DOHH2 (cell line): ENCODE results near the gene KRTAP9-7.
"Not testable (repeated sequence)": the region's sequence is repeated elsewhere in the genome, so short reads cannot be mapped to it uniquely, and the experiment has no call there.

Source experiments
- H3F3A ChIP-seq: fragments of 200-600 bp; sonication (generic), shearing (Covaris generic); 2 replicates; pipeline ENCODE4 v1.6.0; 2016; ENCODE audit warnings: antibody characterized with exemption, mild to moderate bottlenecking; ENCODE audit not compliant: control insufficient read depth, insufficient read depth
- H3K27ac ChIP-seq: fragments of 200-600 bp; sonication (generic); 2 replicates; pipeline ENCODE4 v1.5.1; 2014; ENCODE audit warnings: low read depth, mild to moderate bottlenecking, low read length, moderate library complexity
- H3K27me3 ChIP-seq: fragments of 200-600 bp; sonication (generic); 2 replicates; pipeline ENCODE4 v1.6.1; 2014; ENCODE audit warnings: mild to moderate bottlenecking, low read length, mixed read lengths; ENCODE audit not compliant: control insufficient read depth
- H3K36me3 ChIP-seq: fragments of 200-600 bp; sonication (generic); 2 replicates; pipeline ENCODE4 v1.6.1; 2014; ENCODE audit warnings: mild to moderate bottlenecking, low read length, moderate library complexity, mixed read lengths; ENCODE audit not compliant: control insufficient read depth
- H3K4me1 ChIP-seq: fragments of 200-600 bp; sonication (generic); 2 replicates; pipeline ENCODE4 v1.6.1; 2014; ENCODE audit warnings: mild to moderate bottlenecking, low read length, mixed read lengths; ENCODE audit not compliant: control insufficient read depth
- H3K4me2 ChIP-seq: fragments of 200-600 bp; sonication (generic); 2 replicates; pipeline ENCODE4 v1.6.0; 2014; ENCODE audit warnings: mild to moderate bottlenecking, low read length, moderate library complexity
- H3K4me3 ChIP-seq: fragments of 200-600 bp; sonication (generic); 2 replicates; pipeline ENCODE4 v1.5.1; 2014; ENCODE audit warnings: mild to moderate bottlenecking, low read length, mixed read lengths
- H3K79me2 ChIP-seq: fragments of 200-600 bp; sonication (generic); 2 replicates; pipeline ENCODE4 v1.6.1; 2014; ENCODE audit warnings: mild to moderate bottlenecking, low read length, mixed read lengths; ENCODE audit not compliant: control insufficient read depth
- H3K9me2 ChIP-seq: fragments of 200-600 bp; sonication (generic); replicated peaks from 2 replicates; pipeline ENCODE4 v1.6.1; 2014; ENCODE audit warnings: mild to moderate bottlenecking, low read length, mixed read lengths; ENCODE audit not compliant: control insufficient read depth
- H3K9me3 ChIP-seq: fragments of 200-600 bp; sonication (generic); 2 replicates; pipeline ENCODE4 v1.6.1; 2014; ENCODE audit warnings: antibody characterized with exemption, low read length, mixed read lengths; ENCODE audit not compliant: control insufficient read depth, insufficient read depth
- H4K20me1 ChIP-seq: fragments of 200-600 bp; sonication (generic); 2 replicates; pipeline ENCODE4 v1.6.0; 2014; ENCODE audit warnings: low read depth, mild to moderate bottlenecking, antibody characterized with exemption, low read length, moderate library complexity; ENCODE audit not compliant: control insufficient read depth, insufficient read depth
- EZH2phosphoT487 ChIP-seq: fragments of 200-600 bp; sonication (generic); IDR thresholded peaks from 2 replicates; pipeline ENCODE4 v1.6.1; 2017; ENCODE audit warnings: borderline replicate concordance, mild to moderate bottlenecking, antibody characterized with exemption, low read length, moderate library complexity, mixed read lengths
- TF ChIP-seq, protein P1 (sequence below): fragments of 200-600 bp; sonication (generic); IDR thresholded peaks from one replicate; pipeline ENCODE4 v1.5.1; 2014; ENCODE audit warnings: antibody characterized with exemption, mild to moderate bottlenecking, low read depth, low read length; ENCODE audit not compliant: poor library complexity, severe bottlenecking

Gene KRTAP9-7

DNA sequence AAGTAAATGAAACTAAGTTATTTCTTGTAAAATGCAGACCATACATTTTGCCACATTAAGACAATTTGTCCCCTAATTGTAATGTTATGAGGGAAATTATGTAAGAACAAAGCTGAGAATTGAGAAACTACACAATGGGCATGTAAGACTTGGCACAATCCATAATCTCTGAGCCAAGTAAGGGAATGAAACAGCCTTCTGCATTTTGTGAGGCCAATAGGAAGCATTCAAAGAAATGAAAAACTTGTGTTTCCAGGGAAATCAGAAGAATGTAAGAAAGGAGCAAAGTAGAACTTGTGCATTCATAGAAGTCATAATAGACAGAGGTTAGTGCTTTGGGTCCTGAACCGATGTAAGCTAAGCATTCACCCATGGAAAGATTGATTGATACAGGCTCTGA, 24.2 kb upstream of the KRTAP9-7 start:
- Histone ChIP-seq H3K4me1 (no peaks in the 10 kb centered on the region), H3K27ac (no peak overlapping the region), H3K9me2 (no peaks in the 10 kb centered on the region), H3K36me3 (no peaks in the 10 kb centered on the region), H3K9me3 (no peaks in the 10 kb centered on the region), H3K27me3 (peaks cover 10% of the 10 kb centered on the region), H3K4me2 (no peak overlapping the region), H3K4me3 (no peak overlapping the region), H4K20me1 (no peaks in the 10 kb centered on the region), H3K79me2 (no peaks in the 10 kb centered on the region), H3F3A (no peaks in the 10 kb centered on the region)
- no peak for TF ChIP-seq EZH2phosphoT487
- TF ChIP-seq, protein P1, sequence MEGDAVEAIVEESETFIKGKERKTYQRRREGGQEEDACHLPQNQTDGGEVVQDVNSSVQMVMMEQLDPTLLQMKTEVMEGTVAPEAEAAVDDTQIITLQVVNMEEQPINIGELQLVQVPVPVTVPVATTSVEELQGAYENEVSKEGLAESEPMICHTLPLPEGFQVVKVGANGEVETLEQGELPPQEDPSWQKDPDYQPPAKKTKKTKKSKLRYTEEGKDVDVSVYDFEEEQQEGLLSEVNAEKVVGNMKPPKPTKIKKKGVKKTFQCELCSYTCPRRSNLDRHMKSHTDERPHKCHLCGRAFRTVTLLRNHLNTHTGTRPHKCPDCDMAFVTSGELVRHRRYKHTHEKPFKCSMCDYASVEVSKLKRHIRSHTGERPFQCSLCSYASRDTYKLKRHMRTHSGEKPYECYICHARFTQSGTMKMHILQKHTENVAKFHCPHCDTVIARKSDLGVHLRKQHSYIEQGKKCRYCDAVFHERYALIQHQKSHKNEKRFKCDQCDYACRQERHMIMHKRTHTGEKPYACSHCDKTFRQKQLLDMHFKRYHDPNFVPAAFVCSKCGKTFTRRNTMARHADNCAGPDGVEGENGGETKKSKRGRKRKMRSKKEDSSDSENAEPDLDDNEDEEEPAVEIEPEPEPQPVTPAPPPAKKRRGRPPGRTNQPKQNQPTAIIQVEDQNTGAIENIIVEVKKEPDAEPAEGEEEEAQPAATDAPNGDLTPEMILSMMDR = no peak

DNA sequence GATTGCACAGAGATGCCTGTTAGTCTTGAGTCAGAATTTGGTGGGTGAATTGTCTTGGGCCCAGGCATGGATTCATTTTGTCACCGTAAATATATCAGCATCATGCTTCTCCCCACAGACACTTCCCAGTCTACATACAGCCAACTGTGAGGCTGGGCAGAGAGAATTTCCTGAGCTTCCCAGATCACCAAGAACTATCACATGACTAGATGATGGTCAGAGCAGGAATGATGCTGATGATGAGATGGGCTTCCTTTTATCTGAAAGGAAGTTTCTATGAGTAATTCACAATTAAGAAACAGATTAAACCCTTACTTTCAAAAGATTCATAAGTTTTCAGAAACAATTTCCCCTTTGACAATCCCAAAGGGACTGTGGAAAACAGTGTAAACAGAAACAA, 20.6 kb upstream of the KRTAP9-7 start:
- H3K79me2 ChIP-seq = no peaks in the 10 kb centered on the region
- H3K4me3 ChIP-seq = no peak overlapping the region
- H3K9me3 ChIP-seq = no peaks in the 10 kb centered on the region
- H3K27me3 ChIP-seq = peaks cover 29% of the 10 kb centered on the region
- H3K4me2 ChIP-seq = no peak overlapping the region
- H3K27ac ChIP-seq = no peak overlapping the region
- no peak for TF ChIP-seq EZH2phosphoT487
- TF ChIP-seq, protein P1 = no peak
- no peaks in the 10 kb centered on the region for H3K9me2 ChIP-seq
- no peaks in the 10 kb centered on the region for H4K20me1 ChIP-seq
- no peaks in the 10 kb centered on the region for H3K36me3 ChIP-seq
- no peaks in the 10 kb centered on the region for H3F3A ChIP-seq
- no peaks in the 10 kb centered on the region for H3K4me1 ChIP-seq

DNA sequence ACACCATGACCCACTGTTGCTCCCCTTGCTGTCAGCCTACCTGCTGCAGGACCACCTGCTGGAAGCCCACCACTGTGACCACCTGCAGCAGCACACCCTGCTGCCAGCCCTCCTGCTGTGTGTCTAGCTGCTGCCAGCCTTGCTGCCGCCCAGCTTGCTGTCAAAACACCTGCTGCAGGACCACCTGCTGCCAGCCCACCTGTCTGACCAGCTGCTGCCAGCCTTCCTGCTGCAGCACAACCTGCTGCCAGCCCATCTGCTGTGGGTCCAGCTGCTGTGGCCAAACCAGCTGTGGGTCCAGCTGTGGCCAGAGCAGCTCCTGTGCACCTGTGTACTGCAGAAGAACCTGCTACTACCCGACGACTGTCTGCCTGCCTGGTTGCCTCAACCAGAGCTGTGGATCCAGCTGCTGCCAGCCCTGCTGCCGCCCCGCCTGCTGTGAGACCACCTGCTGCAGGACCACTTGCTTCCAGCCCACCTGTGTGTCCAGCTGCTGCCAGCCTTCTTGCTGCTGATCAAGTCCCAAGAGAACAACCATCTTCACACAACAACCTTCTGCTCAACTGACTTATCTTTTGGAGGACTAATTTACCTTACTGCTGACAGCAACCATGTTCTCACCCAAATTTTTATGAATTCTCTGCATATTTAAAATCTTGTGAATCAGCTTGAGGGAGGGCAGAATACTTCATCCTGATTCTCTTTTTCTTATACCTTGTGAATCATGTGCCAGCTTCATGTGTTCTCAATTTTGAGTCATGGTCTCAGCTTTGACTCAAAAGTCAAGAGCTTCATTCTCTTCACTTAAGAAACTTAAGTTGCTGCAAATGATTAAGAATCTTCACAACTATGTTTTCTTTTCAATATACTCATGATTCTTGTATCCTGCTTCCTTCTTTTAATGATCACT, 19.9 kb upstream of the KRTAP9-7 start, which contains the start of gene KRTAP9-9:
KRTAP9-9 (plus strand) TSS at position 4 of the 910 bp plus-strand sequence.
- H3K4me3 ChIP-seq, H3K4me1 ChIP-seq, H3K27ac ChIP-seq, H3K36me3 ChIP-seq, H3K9me2 ChIP-seq, H4K20me1 ChIP-seq, H3F3A ChIP-seq, H3K79me2 ChIP-seq, H3K9me3 ChIP-seq, H3K4me2 ChIP-seq: not testable (repeated sequence)
- H3K27me3 ChIP-seq = peaks cover 33% of the 10 kb centered on the region

DNA sequence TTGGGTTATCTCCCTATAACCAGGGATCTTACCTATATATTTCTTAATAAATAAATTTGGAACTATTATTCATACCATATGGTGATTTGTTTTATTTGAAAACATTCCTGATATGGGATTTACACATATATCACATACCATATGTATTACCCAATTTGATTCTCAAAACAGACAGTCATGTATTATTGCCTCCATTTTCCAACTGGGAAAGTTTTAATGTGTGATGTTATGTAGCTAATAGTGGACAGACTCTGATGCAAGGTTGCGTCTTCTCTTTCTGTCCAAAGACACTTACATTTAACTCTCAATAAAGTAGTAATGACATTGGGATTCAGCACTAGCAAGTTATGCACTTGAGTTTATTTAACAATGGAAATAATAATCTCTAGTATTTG, 19.2 kb upstream of the KRTAP9-7 start:
- Histone ChIP-seq H3K79me2 (no peaks in the 10 kb centered on the region), H3K27me3 (peaks cover 28% of the 10 kb centered on the region), H3K4me2 (no peak overlapping the region), H3K4me1 (no peaks in the 10 kb centered on the region), H3K9me2 (no peaks in the 10 kb centered on the region), H4K20me1 (no peaks in the 10 kb centered on the region), H3K4me3 (no peak overlapping the region), H3K9me3 (no peaks in the 10 kb centered on the region), H3F3A (no peaks in the 10 kb centered on the region), H3K27ac (no peak overlapping the region), H3K36me3 (no peaks in the 10 kb centered on the region)
- no peak for TF ChIP-seq EZH2phosphoT487
- TF ChIP-seq, protein P1 = no peak
